Activated CD4-positive, alpha-beta T cell treated with anti-CD3 and anti-CD28 coated beads, Interleukin-2, amount 10 ng/mL, durations not matched to agents 24 days and 14 days (primary cell): ENCODE results near the gene GTPBP2. TPM values are rescaled to one million over a fixed set of nuclear protein-coding genes. Genes with fewer than 3 reads are reported as not detected.

Experiments used
- DNase-seq: peaks from one replicate; pipeline ENCODE4 v3.0.0; 2022
- H3K27ac Mint-ChIP-seq: one replicate; pipeline ENCODE4 v1.8.0; 2022; ENCODE audit warnings: mild to moderate bottlenecking, mixed read lengths
- H3K27me3 Mint-ChIP-seq: one replicate; pipeline ENCODE4 v1.8.0; 2022; ENCODE audit warnings: mixed read lengths
- H3K36me3 Mint-ChIP-seq: one replicate; pipeline ENCODE4 v1.8.0; 2022; ENCODE audit warnings: low read depth, mild to moderate bottlenecking, mixed read lengths
- H3K4me1 Mint-ChIP-seq: one replicate; pipeline ENCODE4 v1.8.0; 2021; ENCODE audit warnings: mixed read lengths
- H3K4me3 Mint-ChIP-seq: one replicate; pipeline ENCODE4 v1.8.0; 2022; ENCODE audit warnings: mild to moderate bottlenecking, moderate library complexity, mixed read lengths
- H3K9me3 Mint-ChIP-seq: one replicate; pipeline ENCODE4 v1.8.0; 2021; ENCODE audit warnings: mixed read lengths
- intact Hi-C: fragments of 100-400 bp; cut with micrococcal nuclease; formaldehyde crosslinking; loops from one replicate; pipeline ENCODE4 v1.15.1; 2023
- total RNA-seq: library from RNA; stranded (reverse); gene quantifications from 2 replicates; pipeline ENCODE4 v1.2.3, GENCODE V29; 2022

The GTPBP2 gene
- total RNA-seq = 69.4 and 70.3 TPM in 2 replicates

DNA sequence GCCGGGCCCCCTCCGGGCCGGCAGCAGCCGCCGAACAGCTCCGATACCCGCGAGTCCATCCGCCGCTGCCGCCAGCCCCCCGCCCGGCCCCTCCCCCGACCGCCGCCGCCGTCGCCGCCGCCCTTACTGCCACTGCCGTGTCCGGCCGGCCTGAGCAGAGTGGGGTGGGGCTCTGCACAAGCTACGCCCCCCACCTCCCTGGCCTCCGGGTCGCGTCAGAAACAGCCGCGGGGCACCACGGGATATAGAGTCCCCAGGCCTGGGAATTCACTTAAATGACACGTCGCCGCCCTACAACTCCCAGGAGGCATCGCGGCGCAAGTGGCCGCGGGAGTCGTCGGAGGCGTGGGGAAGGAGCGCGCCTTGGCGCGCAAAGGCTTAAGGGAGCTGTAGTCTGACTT is at the start of gene GTPBP2:
Gene GTPBP2, minus strand, starts transcription at position 161 of the 401 bp plus-strand sequence. Its CDS starts 102 bp downstream, at position 59.
- peak within 1 kb of the TSS; percentile 99 for H3K4me3 Mint-ChIP-seq
- H3K36me3 Mint-ChIP-seq = peaks cover 29% of the 10 kb centered on the region
- H3K9me3 Mint-ChIP-seq = no peaks in the 10 kb centered on the region
- H3K4me1 Mint-ChIP-seq = peaks cover 37% of the 10 kb centered on the region
- H3K27ac Mint-ChIP-seq = peak within 1 kb of the TSS; percentile 99
- no peaks in the 10 kb centered on the region for H3K27me3 Mint-ChIP-seq
- intact Hi-C loops = loop anchor here (1.0 to 5.0 kb wide), 6 partner anchors 52 to 498 kb away; partner anchors contain the start of genes MRPL14, MRPS18A, POLH and POLR1C
- peak; percentile 99 for DNase-seq

DNA sequence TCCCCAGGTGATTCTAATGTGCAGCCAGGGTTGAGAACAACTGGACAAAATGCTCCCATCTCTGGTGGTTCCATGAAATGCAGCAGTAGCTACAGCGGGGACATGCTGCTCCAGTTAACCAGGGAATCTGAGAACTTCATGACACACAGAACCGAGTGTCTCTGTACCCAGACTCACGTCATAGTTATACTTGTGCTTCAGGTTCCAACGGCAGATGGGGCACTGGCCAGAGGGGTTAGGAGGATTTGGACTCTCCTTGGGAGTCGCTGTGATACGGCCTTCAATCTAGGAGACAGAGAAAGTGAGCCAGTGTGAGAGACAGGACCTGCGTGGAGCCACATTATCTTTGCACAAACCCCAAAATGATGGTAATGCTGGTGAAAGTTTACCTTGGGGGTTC is 49.3 kb upstream of the GTPBP2 start:
- H3K4me3 Mint-ChIP-seq = no peak overlapping the region
- peaks cover 34% of the 10 kb centered on the region for H3K36me3 Mint-ChIP-seq
- no peaks in the 10 kb centered on the region for H3K27me3 Mint-ChIP-seq
- peaks cover 12% of the 10 kb centered on the region for H3K4me1 Mint-ChIP-seq
- no peaks in the 10 kb centered on the region for H3K9me3 Mint-ChIP-seq
- no peak for DNase-seq
- no peak overlapping the region for H3K27ac Mint-ChIP-seq
- intact Hi-C loops = no loop called here

- intact Hi-C loops = no loop called here
- Mint-ChIP-seq H3K4me1 (peaks cover 7% of the 10 kb centered on the region), H3K27ac (no peak overlapping the region), H3K4me3 (no peak overlapping the region), H3K9me3 (no peaks in the 10 kb centered on the region), H3K36me3 (peaks cover 35% of the 10 kb centered on the region), H3K27me3 (no peaks in the 10 kb centered on the region)
- no peak for DNase-seq
Measured at GRCh38 chr6:43677759-43678158, 48.7 kb upstream of the GTPBP2 start.

DNA sequence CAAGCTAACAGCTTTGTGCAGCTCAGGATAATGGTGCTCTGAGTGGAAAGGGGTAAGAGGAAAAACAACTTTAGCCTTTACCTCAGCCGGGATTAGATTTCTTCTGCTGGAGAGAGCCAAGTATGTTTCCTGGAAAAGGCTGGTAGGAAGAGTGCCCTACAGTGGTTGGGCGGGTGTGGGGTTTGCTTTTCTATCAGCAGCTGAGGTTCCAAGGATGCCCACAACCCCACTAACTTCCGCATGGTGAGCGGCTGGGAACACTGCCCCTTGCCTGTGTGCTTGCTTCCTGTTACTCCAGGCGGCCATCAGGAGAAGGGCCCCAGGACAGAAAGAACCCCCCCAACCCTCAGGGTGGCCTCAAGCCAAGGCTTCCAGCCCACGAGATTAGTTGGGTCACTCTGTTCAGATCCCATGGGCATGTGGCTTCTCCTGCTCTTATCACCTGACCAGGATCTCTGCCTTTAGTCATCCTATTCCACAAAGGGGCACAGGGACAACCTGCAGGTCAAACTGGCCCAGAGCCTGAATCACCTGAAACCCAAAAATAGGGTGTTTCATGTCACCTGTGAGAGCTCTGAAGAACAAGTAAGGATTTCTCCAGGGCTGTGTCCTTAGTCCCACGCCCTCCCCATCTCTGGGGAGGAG is 48.0 kb upstream of the GTPBP2 start:
- Mint-ChIP-seq H3K9me3 (no peaks in the 10 kb centered on the region), H3K36me3 (peaks cover 35% of the 10 kb centered on the region), H3K27ac (no peak overlapping the region), H3K4me1 (peaks cover 3% of the 10 kb centered on the region), H3K27me3 (no peaks in the 10 kb centered on the region), H3K4me3 (no peak overlapping the region)
- DNase-seq = no peak
- intact Hi-C loops = no loop called here

GRCh38 chr6:43674921-43675320 is 45.9 kb upstream of the GTPBP2 start:
- Mint-ChIP-seq H3K4me1 (peaks cover 10% of the 10 kb centered on the region), H3K27me3 (no peaks in the 10 kb centered on the region), H3K4me3 (no peak overlapping the region), H3K9me3 (no peaks in the 10 kb centered on the region), H3K27ac (no peak overlapping the region), H3K36me3 (peaks cover 43% of the 10 kb centered on the region)
- no peak for DNase-seq
- intact Hi-C loops = no loop called here

DNA sequence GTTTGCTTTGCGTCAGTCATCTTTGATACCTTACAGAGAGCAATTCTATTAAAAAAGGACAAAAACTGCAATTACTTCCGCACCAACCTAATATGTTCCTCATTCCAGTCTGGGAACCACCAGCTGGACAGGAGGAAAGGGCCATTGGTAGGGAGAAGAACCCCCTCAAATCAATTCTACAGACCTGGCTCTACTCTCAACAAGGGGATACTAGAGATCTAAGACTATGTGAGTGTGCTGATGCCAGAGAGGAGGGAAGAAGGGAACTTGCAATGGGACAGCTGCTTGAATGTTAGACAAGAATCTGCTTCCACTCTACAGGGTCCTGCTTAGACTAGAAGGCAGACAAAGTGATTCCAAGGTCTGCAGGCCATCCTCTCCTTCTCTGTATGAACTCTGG is 45.2 kb upstream of the GTPBP2 start:
- Mint-ChIP-seq H3K9me3 (no peaks in the 10 kb centered on the region), H3K36me3 (peaks cover 41% of the 10 kb centered on the region), H3K27ac (no peak overlapping the region), H3K4me3 (no peak overlapping the region), H3K4me1 (peaks cover 15% of the 10 kb centered on the region), H3K27me3 (no peaks in the 10 kb centered on the region)
- intact Hi-C loops = no loop called here
- no peak for DNase-seq

DNA sequence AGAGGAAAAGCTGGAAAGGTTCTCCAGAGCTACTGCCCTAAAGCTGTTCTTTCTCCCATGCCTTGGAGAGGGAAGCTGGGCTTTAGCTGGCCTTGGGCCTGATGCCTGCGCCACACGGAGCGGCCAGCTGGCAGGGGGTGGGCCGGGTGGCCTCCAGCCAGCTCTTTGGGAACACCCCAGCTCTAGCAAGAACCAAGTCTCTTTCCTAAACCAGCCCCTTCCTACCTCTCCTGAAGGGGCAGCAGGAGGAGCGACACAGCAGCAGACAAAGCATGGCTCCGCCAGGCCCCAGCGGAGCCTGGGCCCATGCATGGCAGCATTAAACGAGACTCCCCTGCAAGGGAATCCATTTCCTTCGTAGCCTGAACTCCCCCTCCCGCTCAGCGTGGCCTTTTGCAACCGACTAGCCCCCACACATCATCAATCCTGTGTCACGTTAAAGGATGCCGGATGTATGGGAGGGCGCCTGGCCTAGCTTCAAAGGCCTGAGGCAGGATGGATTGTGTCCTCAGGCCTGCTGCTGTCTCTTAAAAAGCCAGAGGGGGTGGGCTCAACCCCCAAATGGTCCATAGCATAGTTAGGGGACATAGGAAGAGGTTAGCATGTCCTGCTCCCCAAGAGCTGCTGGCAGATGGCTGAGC is 44.5 kb upstream of the GTPBP2 start:
- Mint-ChIP-seq H3K36me3 (peaks cover 39% of the 10 kb centered on the region), H3K9me3 (no peaks in the 10 kb centered on the region), H3K4me1 (peaks cover 23% of the 10 kb centered on the region), H3K27ac (no peak overlapping the region), H3K4me3 (no peak overlapping the region), H3K27me3 (no peaks in the 10 kb centered on the region)
- DNase-seq = no peak
- intact Hi-C loops = no loop called here

DNA sequence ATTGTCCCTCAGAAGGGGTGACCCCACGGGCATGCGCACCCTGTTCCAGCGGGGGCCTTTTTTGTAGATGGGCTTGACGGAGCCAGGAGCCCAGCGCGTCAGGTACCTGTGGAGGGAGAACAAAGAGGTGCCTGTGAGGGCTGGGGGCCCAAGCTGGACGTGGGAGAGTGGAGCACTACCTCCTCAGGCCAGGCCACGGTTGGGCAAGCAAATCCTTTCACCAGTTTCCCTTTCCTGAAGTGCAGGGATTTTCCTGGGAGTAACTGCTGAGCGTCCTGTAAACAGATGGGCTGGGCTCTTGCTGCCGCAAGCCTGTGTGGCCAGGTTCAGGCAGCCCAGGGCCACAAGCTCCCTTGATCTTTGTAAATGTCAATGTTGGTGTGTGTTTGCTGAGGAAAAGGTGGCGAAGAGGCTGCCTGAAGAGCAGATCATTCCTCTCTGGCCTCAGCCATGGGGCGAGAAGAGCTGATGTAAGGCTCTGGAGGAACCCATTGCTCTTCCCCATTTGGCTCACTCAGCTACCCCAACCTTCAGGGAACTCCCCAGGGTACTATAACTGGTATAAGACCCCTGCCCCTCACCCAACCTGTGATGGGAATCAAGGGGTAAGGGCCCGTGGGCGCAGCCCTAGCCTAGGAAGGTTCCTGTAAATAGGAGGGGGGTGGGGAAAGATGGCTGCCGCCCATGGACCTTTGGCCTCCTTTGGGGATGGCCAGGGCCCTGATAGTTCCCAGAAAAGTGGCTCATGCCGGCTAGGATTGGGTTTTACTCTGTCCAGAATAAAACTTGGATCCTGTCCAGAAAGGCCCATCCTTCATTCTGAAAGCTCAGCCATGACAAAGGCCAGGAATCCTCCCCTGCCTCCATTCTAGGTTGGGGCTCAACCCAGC is 43.0 kb upstream of the GTPBP2 start:
- Mint-ChIP-seq H3K4me3 (no peak overlapping the region), H3K4me1 (peaks cover 37% of the 10 kb centered on the region), H3K36me3 (peaks cover 33% of the 10 kb centered on the region), H3K9me3 (no peaks in the 10 kb centered on the region), H3K27ac (peak overlapping the region; percentile 41), H3K27me3 (no peaks in the 10 kb centered on the region)
- DNase-seq = no peak
- intact Hi-C loops = loop anchor here (2.0 kb wide), 1 partner anchor 37 kb away; the partner anchor contains the start of gene MAD2L1BP

DNA sequence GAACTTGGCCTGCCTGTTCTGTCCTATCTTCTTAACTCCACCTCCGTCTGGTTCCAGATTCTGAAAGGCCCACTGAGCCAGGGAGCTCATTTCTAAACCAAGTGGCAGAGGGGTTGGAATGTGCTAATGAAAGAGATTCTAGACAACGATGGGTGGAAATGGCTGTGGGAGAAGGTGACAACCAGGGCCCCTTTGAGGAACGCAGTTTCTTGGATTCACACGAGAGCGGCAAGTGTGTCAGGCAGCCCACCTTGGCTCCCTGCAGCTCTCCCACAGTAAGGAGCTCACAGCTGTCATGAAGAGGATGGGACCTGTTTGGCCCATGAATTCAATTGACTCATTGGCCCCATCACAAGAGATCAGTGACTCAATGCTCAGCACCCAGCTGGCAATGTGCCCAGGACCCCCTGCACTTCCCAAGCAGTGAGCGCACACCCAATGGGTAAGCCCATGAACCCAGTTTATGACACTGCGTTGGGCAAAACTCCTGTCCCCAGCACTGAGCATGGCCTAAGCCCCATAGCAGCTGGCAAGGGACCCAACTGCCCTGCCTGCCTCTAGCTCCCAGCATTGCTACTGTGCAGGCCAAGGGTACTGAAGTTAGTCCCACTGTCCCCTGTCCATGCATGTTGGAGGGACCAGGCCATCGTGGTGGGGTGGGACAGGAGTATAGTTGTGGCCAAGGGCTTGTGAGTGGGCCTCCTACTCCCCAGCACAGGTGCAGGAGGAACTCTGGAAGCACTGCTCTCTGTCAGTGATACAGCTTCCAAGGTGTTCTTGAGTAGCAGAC is 42.1 kb upstream of the GTPBP2 start:
- Mint-ChIP-seq H3K4me1 (peaks cover 37% of the 10 kb centered on the region), H3K36me3 (peaks cover 33% of the 10 kb centered on the region), H3K27ac (peak overlapping the region; percentile 41), H3K4me3 (no peak overlapping the region), H3K27me3 (no peaks in the 10 kb centered on the region), H3K9me3 (no peaks in the 10 kb centered on the region)
- no peak for DNase-seq
- intact Hi-C loops = loop anchor here (2.0 kb wide), 1 partner anchor 36 kb away; the partner anchor contains the start of gene MAD2L1BP

DNA sequence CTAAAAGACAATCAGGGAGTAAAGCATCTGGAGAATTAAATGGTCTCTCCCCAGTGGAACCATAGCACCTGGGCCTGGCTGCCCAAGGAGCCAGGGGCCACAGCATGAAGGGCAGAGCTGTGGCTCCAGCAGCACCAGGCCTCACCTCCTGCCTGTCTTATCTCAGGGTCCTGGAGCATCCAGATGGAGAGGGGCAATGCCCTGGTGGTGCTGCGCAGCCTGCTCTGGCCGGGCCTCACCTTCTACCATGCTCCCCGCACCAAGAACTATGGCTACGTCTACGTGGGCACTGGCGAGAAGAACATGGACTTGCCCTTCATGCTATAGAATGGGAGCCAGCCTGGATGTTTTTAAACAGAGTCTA is 41.5 kb upstream of the GTPBP2 start:
- H3K9me3 Mint-ChIP-seq = no peaks in the 10 kb centered on the region
- peak overlapping the region; percentile 35 for H3K4me3 Mint-ChIP-seq
- peaks cover 37% of the 10 kb centered on the region for H3K4me1 Mint-ChIP-seq
- H3K36me3 Mint-ChIP-seq = peaks cover 33% of the 10 kb centered on the region
- H3K27ac Mint-ChIP-seq = peak overlapping the region; percentile 83
- H3K27me3 Mint-ChIP-seq = no peaks in the 10 kb centered on the region
- DNase-seq = no peak
- intact Hi-C loops = loop anchor here (1.0 to 2.0 kb wide), 2 partner anchors 36 to 39 kb away; partner anchors contain the start of gene MAD2L1BP

DNA sequence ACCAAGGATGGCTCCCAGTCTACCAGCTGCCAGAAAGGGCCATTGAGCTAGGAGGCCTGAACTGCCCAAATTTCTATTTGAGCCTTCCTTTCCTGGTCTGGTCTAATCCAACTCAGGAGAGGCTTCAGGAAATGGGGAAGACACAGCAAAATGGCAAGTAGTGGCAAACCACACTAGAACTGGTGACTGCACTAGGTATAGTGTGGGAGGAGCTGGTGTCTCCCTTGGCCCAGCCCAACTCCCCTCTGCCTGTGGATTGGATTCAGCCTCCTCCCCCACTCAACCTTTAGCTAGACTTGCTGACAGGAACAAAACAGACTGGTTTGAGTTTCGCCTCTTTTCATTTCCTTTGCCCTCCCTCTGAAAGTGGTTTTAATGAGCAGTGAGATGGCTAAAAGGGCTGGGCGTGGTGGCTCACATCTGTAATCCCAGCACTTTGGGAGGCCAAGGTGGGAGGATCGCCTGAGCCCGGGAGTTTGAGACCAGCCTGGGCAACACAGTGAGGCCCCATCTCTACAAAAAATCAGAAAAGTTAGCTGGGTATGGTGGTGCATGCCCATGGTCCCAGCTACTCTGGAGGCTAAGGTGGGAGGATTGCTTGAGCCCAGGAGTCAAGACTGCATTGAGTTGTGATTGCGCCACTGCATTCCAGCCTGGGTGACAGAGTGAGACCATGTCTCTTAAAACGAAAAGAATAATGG is 41.0 kb upstream of the GTPBP2 start:
- intact Hi-C loops = loop anchor here (1.0 to 2.0 kb wide), 2 partner anchors 35 to 39 kb away; partner anchors contain the start of gene MAD2L1BP
- Mint-ChIP-seq H3K4me1 (peaks cover 37% of the 10 kb centered on the region), H3K36me3 (peaks cover 33% of the 10 kb centered on the region), H3K27me3 (no peaks in the 10 kb centered on the region), H3K27ac (peak overlapping the region; percentile 83), H3K9me3 (no peaks in the 10 kb centered on the region), H3K4me3 (peak overlapping the region; percentile 35)
- peak; percentile 81 for DNase-seq

GRCh38 chr6:43669050-43669921 is 40.2 kb upstream of the GTPBP2 start:
- peaks cover 32% of the 10 kb centered on the region for H3K36me3 Mint-ChIP-seq
- no peaks in the 10 kb centered on the region for H3K9me3 Mint-ChIP-seq
- H3K4me1 Mint-ChIP-seq = peaks cover 37% of the 10 kb centered on the region
- DNase-seq = no peak
- no peaks in the 10 kb centered on the region for H3K27me3 Mint-ChIP-seq
- H3K27ac Mint-ChIP-seq = peak overlapping the region; percentile 79
- H3K4me3 Mint-ChIP-seq = no peak overlapping the region
- intact Hi-C loops = no loop called here
